ENCODE data around the gene YEATS2. TPM values are rescaled to one million over a fixed set of nuclear protein-coding genes. Genes with fewer than 3 reads are reported as not detected.

YEATS2 gene
- total RNA-seq, 6 experiments from 2014 or later, result 3.8 to 12.1 (median 7.3) TPM

GRCh38 chr3:183690402-183690995, 7.1 kb upstream of the YEATS2 start:
- TF ChIP-seq CTCF (IDR thresholded peaks at IDR 0.05) (no peak), POLR2A (IDR thresholded peaks at IDR 0.05) (no peak)
- intact Hi-C loops (cut with DNase I), result no loop called here
- Histone ChIP-seq H3K36me3 (no peaks in the 10 kb centered on the region), H3K4me1 (peaks cover 0 to 4% (median 0%) of the 10 kb centered on the region in 4 donors), H3K9me3 (no peaks in the 10 kb centered on the region), H3K27ac (no peak overlapping the region), H3K4me3 (no peak overlapping the region), H3K27me3 (no peaks in the 10 kb centered on the region)
- WGBS (ENCODE audit: insufficient coverage, low coverage, low lambda C conversion rate, missing lambda C conversion rate), result 95% methylated on average over 10 of the region's 11 CpGs
- ATAC-seq, result no peak
- no peak for DNase-seq

- ATAC-seq (no peak), DNase-seq (no peak)
- Histone ChIP-seq H3K9me3 (no peaks in the 10 kb centered on the region), H3K36me3 (no peaks in the 10 kb centered on the region), H3K27ac (no peak overlapping the region), H3K4me1 (peaks cover 0 to 4% (median 0%) of the 10 kb centered on the region in 4 donors), H3K4me3 (no peak overlapping the region), H3K27me3 (no peaks in the 10 kb centered on the region)
- intact Hi-C loops (cut with DNase I), result no loop called here
- WGBS (ENCODE audit: insufficient coverage, low coverage, low lambda C conversion rate, missing lambda C conversion rate), result 95% methylated on average over 9 of the region's 10 CpGs
- TF ChIP-seq POLR2A (IDR thresholded peaks at IDR 0.05) (no peak), CTCF (IDR thresholded peaks at IDR 0.05) (no peak)
Measured at GRCh38 chr3:183692436-183692835, 5.2 kb upstream of the YEATS2 start.

DNA sequence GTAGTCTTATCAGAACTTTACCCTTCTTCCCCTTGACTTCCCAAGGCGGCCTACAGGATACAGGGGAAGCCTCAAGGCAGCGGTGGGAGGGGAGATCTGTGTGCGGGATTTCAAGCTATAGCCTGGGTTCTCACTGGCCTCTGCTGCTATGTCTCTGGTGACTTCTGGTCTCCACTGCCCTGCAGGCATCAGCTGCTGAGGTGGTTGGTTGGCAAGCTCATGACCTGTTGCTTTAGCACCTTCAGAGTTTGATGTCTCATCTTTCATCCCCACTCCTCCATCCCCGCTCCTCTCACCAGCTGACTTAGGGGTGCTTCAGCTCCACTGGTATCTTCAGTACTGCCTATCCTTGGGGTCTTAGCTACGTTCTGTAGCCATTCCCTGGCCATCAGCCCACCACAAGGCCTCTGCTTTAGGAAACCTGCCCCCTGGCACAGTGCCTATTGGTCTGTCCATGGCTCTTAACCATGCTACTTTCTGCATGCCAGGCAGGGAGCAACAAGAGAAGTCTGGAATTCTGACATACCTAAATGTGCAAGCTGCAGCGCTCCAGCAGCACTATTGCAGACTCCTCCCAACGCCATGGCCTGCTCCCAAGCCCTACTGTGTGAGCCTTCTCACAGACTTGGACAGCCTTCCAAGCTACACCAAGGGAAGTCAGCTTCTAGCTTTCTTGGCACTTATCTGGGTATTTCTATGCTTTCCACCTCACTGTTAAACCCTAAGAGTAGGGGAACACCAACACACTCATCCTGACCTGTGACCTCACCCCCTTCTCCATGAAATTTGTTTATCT, 1.8 kb upstream of the YEATS2 start:
- Histone ChIP-seq H3K27me3 (no peaks in the 10 kb centered on the region), H3K4me3 (no peak overlapping the region), H3K27ac (no peak overlapping the region), H3K9me3 (no peaks in the 10 kb centered on the region), H3K4me1 (peaks cover 0 to 13% (median 0%) of the 10 kb centered on the region in 4 donors), H3K36me3 (no peaks in the 10 kb centered on the region)
- 73% methylated on average over 3 of the region's 7 CpGs for WGBS (ENCODE audit: insufficient coverage, low coverage, low lambda C conversion rate, missing lambda C conversion rate)
- ATAC-seq (no peak), DNase-seq (no peak)
- TF ChIP-seq POLR2A (IDR thresholded peaks at IDR 0.05), result no peak
- no peak for TF ChIP-seq CTCF (IDR thresholded peaks at IDR 0.05)
- intact Hi-C loops (cut with DNase I), result no loop called here

- H3K4me3 ChIP-seq, result peak overlapping the region; percentile 83 to 98 (median 96)
- TF ChIP-seq CTCF (IDR thresholded peaks at IDR 0.05) (no peak), POLR2A (IDR thresholded peaks at IDR 0.05) (no peak)
- no peaks in the 10 kb centered on the region for H3K27me3 ChIP-seq
- H3K4me1 ChIP-seq, result peaks cover 0 to 13% (median 0%) of the 10 kb centered on the region in 4 donors
- no peak for DNase-seq
- ATAC-seq, result no peak
- H3K27ac ChIP-seq, result peak overlapping the region in 1 of 3 donors; percentile 96
- H3K9me3 ChIP-seq, result no peaks in the 10 kb centered on the region
- no peaks in the 10 kb centered on the region for H3K36me3 ChIP-seq
- intact Hi-C loops (cut with DNase I), result no loop called here
- WGBS (ENCODE audit: insufficient coverage, low coverage, low lambda C conversion rate, missing lambda C conversion rate), result 25% methylated on average over 3 of the region's 4 CpGs
Measured at GRCh38 chr3:183697123-183697609, 431 bp upstream of the YEATS2 start.

Measured in right lobe of liver (tissue), 6 donors.